Body of pancreas (tissue), 4 donors: ENCODE measurements around the gene DENND1A. TPM values are rescaled to one million over a fixed set of nuclear protein-coding genes. Genes with fewer than 3 reads are reported as not detected.

ENCODE experiments used
- ATAC-seq: fragments of 150-250 bp; one replicate; pipeline ENCODE4 v1.9.1; 2016
- DNase-seq, 4 donors: peaks; one replicate each; pipeline ENCODE4 v3.0.0-alpha.2; 2019
- H3K27ac ChIP-seq, 4 donors: fragments of 200-600 bp; sonication (generic); 1 replicate in 3 of 4; 2 replicates in 1 of 4; pipeline versions ENCODE4 v1.5.1 to v1.6.1; 2016 to 2019; ENCODE audit warnings: mild to moderate bottlenecking in 1 of 4, mixed read lengths in 1 of 4, moderate library complexity in 1 of 4
- H3K27me3 ChIP-seq, 2 donors: fragments of 200-600 bp; sonication (generic); one replicate each; pipeline ENCODE4 v1.6.0; 2016; ENCODE audit warnings: mild to moderate bottlenecking in 1 of 2
- H3K36me3 ChIP-seq, 2 donors: fragments of 200-600 bp; sonication (generic); replicated peaks in 1 of 2; 2 replicates each; pipeline ENCODE4 v1.5.1; 2016; ENCODE audit warnings: low read depth in 2 of 2; ENCODE audit not compliant: insufficient read depth in 1 of 2
- H3K4me1 ChIP-seq: fragments of 200-600 bp; sonication (generic); one replicate; pipeline ENCODE4 v1.6.0; 2016
- H3K4me3 ChIP-seq, 2 donors: fragments of 200-600 bp; sonication (generic); 1 replicate in 1 of 2; 2 replicates in 1 of 2; pipeline ENCODE4 v1.5.1; 2016 to 2019
- H3K9me3 ChIP-seq, 3 donors: fragments of 200-600 bp; sonication (generic); 1 replicate in 2 of 3; 2 replicates in 1 of 3; pipeline ENCODE4 v1.5.1; 2016
- POLR2A ChIP-seq, 3 donors: fragments of 450-650 bp; IDR thresholded peaks; one replicate each; pipeline ENCODE4 v1.6.1; 2016; ENCODE audit warnings: antibody characterized with exemption in 3 of 3, mild to moderate bottlenecking in 2 of 3
- WGBS, 2 donors: methylation state at CpG; one replicate each; pipeline ENCODE4 v1.1.5; 2017; 5-methylcytosine and 5-hydroxymethylcytosine counted together
- intact Hi-C: fragments of 100-400 bp; cut with DNase I; formaldehyde crosslinking; loops from one replicate; pipeline ENCODE4 v1.15.1; 2023
- total RNA-seq, 2 donors: library from RNA; depleted of rRNA; stranded (reverse); fragments of >200 nt; gene quantifications; one replicate each; pipeline ENCODE4 v1.1.0, GENCODE V29; 2016
- TF ChIP-seq, protein P1 (sequence below), 7 experiments: fragments of 450-650 bp in 4 of 7; fragments of 200-600 bp in 3 of 7; sonication (generic) in 3 of 7; IDR thresholded peaks; one replicate each; pipeline ENCODE4 v1.5.1; 2016 to 2019; ENCODE audit warnings: antibody characterized with exemption in 7 of 7

The DENND1A gene
- total RNA-seq, 2 donors from 2014 or later: 7.6 to 8.6 TPM

- intact Hi-C loops: no loop called here
- 89 to 94% methylated on average over 1 of the region's 1 CpG for WGBS, 2 donors
- no peak for TF ChIP-seq POLR2A (IDR thresholded peaks at IDR 0.05)
- TF ChIP-seq, protein P1, sequence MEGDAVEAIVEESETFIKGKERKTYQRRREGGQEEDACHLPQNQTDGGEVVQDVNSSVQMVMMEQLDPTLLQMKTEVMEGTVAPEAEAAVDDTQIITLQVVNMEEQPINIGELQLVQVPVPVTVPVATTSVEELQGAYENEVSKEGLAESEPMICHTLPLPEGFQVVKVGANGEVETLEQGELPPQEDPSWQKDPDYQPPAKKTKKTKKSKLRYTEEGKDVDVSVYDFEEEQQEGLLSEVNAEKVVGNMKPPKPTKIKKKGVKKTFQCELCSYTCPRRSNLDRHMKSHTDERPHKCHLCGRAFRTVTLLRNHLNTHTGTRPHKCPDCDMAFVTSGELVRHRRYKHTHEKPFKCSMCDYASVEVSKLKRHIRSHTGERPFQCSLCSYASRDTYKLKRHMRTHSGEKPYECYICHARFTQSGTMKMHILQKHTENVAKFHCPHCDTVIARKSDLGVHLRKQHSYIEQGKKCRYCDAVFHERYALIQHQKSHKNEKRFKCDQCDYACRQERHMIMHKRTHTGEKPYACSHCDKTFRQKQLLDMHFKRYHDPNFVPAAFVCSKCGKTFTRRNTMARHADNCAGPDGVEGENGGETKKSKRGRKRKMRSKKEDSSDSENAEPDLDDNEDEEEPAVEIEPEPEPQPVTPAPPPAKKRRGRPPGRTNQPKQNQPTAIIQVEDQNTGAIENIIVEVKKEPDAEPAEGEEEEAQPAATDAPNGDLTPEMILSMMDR (IDR thresholded peaks at IDR 0.05): no peak
- Histone ChIP-seq H3K4me3 (no peak overlapping the region), H3K36me3 (no peaks in the 10 kb centered on the region), H3K27me3 (no peaks in the 10 kb centered on the region), H3K4me1 (no peaks in the 10 kb centered on the region), H3K27ac (no peak overlapping the region), H3K9me3 (no peaks in the 10 kb centered on the region)
- DNase-seq: no peak
- no peak for ATAC-seq
Measured at GRCh38 chr9:123883634-123884033, 46.3 kb downstream of the DENND1A start.

DNA sequence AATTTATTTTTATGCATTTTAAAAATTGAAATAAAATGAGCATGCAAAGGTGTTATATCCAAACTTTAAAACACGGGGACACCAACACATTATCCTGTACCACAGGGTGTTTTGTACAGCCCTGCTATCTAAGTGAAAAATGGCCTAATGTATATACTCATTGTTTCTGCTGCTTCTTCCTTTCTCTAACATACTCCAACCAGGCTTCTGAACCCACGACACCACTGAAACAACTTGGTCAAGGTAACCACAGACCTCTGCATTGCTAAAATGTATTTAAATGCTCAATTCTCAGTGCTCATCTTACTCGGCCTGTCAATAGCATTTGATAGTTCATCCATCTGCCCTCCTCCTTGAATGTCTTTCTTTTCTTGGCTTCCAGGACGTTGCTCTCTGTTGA lies 48.3 kb downstream of the DENND1A start:
- no peaks in the 10 kb centered on the region for H3K9me3 ChIP-seq

GRCh38 chr9:123880420-123880819 lies 49.5 kb downstream of the DENND1A start:
- Histone ChIP-seq H3K9me3 (no peaks in the 10 kb centered on the region), H3K27ac (no peak overlapping the region), H3K27me3 (no peaks in the 10 kb centered on the region), H3K36me3 (no peaks in the 10 kb centered on the region), H3K4me1 (no peaks in the 10 kb centered on the region), H3K4me3 (no peak overlapping the region)
- DNase-seq: no peak
- WGBS, 2 donors: 81 to 86% methylated on average over 3 of the region's 3 CpGs
- intact Hi-C loops: no loop called here
- no peak for TF ChIP-seq POLR2A (IDR thresholded peaks at IDR 0.05)
- TF ChIP-seq, protein P1 (IDR thresholded peaks at IDR 0.05): no peak
- no peak for ATAC-seq

More for the DNA sequence above, 48.3 kb downstream of the DENND1A start:
- ATAC-seq (no peak), DNase-seq (no peak)
- TF ChIP-seq POLR2A (IDR thresholded peaks at IDR 0.05): no peak
- TF ChIP-seq, protein P1 (IDR thresholded peaks at IDR 0.05): no peak
- Histone ChIP-seq H3K36me3 (no peaks in the 10 kb centered on the region), H3K4me3 (no peak overlapping the region), H3K27me3 (no peaks in the 10 kb centered on the region), H3K4me1 (no peaks in the 10 kb centered on the region), H3K27ac (no peak overlapping the region)
- WGBS, 2 donors: 88% methylated on average over 4 of the region's 4 CpGs
- intact Hi-C loops: no loop called here

GRCh38 chr9:123876750-123877149 lies 53.2 kb downstream of the DENND1A start:
- ATAC-seq (no peak), DNase-seq (no peak)
- TF ChIP-seq POLR2A (IDR thresholded peaks at IDR 0.05): no peak
- TF ChIP-seq, protein P1 (IDR thresholded peaks at IDR 0.05): no peak
- Histone ChIP-seq H3K4me3 (no peak overlapping the region), H3K36me3 (no peaks in the 10 kb centered on the region), H3K27ac (no peak overlapping the region), H3K27me3 (no peaks in the 10 kb centered on the region), H3K9me3 (no peaks in the 10 kb centered on the region), H3K4me1 (no peaks in the 10 kb centered on the region)
- 100% methylated on average over 1 of the region's 1 CpG for WGBS, 2 donors
- intact Hi-C loops: no loop called here

GRCh38 chr9:123872710-123873109 lies 57.2 kb downstream of the DENND1A start:
- DNase-seq (no peak), ATAC-seq (no peak)
- no peaks in the 10 kb centered on the region for H3K4me1 ChIP-seq
- no peaks in the 10 kb centered on the region for H3K27me3 ChIP-seq
- H3K27ac ChIP-seq: no peak overlapping the region
- WGBS, 2 donors: 91 to 96% methylated on average over 1 of the region's 1 CpG
- no peak overlapping the region for H3K4me3 ChIP-seq
- intact Hi-C loops: no loop called here
- H3K9me3 ChIP-seq: no peaks in the 10 kb centered on the region
- TF ChIP-seq, protein P1 (IDR thresholded peaks at IDR 0.05): no peak
- no peak for TF ChIP-seq POLR2A (IDR thresholded peaks at IDR 0.05)
- no peaks in the 10 kb centered on the region for H3K36me3 ChIP-seq
